C1 segment of cervical spinal cord (tissue), 14 donors: ENCODE data around the gene DCAKD.
A peak's percentile ranks its signal among the peaks of the same experiment; 100 is the strongest.

Experiments
- DNase-seq, 14 donors: peaks; one replicate each; lab custom pipeline; 2025; lab: John Stamatoyannopoulos, UW

The DCAKD gene

DNA sequence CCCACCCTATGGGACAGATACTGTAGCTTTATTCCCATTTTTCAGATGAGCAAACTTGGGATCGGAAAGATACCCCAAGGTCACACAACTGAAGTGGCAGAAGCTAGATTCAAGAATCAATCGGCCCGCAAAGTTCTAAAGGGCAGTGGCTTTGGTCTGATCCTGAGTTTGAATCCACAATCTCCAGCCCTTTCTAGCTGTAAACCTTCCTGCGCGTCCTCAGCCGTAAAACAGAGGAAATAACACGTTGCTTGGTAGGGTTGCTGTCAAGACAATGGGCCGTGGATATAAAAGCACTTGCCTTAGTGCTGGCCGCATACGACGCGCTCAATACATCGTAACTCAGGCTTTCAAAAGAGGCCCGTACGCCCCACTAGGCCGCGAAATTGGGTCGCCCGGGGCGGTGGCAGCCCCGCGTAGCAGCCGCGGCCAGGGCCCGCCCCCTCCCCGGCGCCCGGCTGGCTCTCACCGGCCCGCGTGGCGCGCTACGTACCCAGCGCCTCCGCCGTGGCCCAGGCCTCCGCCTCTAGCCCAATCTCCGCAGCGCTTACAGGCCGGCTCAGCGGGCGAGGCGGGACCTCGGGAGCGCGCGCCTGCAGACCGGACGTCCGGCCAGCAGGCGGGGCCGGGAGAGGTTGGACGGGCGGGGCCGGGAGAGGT lies at the start of gene DCAKD:
DCAKD (minus strand) TSS at position 573 of the 660 bp plus-strand sequence. CDS start 16,747 bp downstream, outside the sequence.
- peak in 13 of 14 donors; percentile 52 to 93 (median 80) for DNase-seq

GRCh38 chr17:45098869-45099616 lies 47.6 kb upstream of the DCAKD start:
- peak in 12 of 14 donors; percentile 34 to 89 (median 76) for DNase-seq

GRCh38 chr17:45098081-45098868 lies 46.8 kb upstream of the DCAKD start:
- no peak for DNase-seq

DNA sequence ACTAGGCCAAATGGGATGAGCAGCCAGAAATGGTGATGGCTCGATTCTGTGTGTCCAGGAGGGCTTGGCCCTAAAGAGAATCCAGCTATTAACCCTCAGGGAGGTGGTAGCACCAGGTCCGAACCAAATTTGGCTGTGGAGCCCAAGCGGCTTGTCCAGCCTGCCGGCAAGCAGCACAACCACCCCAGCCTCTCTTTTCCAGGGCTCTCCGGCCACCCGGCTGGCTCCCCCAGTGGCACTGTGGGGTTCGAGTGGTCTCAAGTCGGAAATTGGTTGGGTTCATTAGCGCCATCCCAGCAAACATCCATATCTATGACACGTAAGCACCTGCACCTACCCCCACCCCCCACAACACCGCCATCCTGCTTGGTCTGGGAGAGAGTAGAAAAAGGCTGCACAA lies 45.5 kb upstream of the DCAKD start:
- no peak for DNase-seq

- no peak for DNase-seq
These were observed 44.7 kb upstream of the DCAKD start for GRCh38 chr17:45096141-45096540.

- DNase-seq: peak in 1 of 14 donors; percentile 54
These were observed 42.1 kb upstream of the DCAKD start for GRCh38 chr17:45093444-45094110.

- peak in 13 of 14 donors; percentile 38 to 98 (median 85) for DNase-seq
These were observed 41.5 kb upstream of the DCAKD start for GRCh38 chr17:45092911-45093430.

GRCh38 chr17:45091778-45092425 lies 40.5 kb upstream of the DCAKD start:
- no peak for DNase-seq

- no peak for DNase-seq
These were observed 39.3 kb upstream of the DCAKD start for GRCh38 chr17:45090711-45091110.

DNA sequence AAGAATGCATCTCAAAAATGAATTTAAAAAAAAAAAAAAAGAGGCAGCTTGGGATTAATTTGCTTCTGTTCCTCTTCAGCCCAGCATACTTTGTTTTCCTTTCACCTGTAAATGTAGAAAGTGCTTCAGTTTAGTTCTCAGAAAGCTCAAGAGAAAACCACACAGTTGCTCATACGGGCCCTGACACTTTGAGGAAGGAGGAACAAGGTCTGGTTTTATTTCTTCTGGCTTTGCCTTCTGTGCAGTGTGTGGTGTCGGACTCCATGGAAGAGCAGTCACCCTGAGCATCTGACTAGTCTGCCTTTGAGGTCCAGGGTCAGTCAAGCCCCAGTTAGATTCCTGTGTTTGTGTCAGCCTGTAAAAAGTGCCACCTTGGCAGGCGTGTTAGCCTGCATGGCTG lies 37.3 kb upstream of the DCAKD start:
- no peak for DNase-seq

DNA sequence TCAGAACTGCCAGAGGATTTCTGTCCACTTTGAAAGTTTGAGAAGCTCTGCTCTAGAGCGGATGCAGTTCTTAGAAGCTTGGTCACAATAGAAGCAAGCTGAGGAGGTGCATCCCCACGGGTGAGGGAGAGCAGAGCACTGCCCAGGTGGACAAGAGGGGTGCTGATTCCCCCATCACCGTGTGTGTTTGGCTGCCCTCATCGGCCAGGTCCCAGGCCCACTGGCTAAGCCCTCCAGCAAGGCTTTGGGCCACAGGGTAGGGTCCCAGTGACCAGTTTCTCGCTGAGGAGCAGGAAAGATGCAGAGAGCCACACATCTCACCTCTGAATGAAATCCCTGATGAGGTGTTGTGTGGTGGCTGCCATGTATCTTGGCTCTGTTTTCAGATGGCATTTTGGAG lies 36.5 kb upstream of the DCAKD start:
- DNase-seq: no peak

- no peak for DNase-seq
These were observed 36.1 kb upstream of the DCAKD start for GRCh38 chr17:45087504-45087975.

GRCh38 chr17:45086865-45087503 lies 35.6 kb upstream of the DCAKD start:
- DNase-seq: no peak

GRCh38 chr17:45086391-45086790 lies 35.0 kb upstream of the DCAKD start:
- DNase-seq: peak in 3 of 14 donors; percentile 34 to 49 (median 34)

DNA sequence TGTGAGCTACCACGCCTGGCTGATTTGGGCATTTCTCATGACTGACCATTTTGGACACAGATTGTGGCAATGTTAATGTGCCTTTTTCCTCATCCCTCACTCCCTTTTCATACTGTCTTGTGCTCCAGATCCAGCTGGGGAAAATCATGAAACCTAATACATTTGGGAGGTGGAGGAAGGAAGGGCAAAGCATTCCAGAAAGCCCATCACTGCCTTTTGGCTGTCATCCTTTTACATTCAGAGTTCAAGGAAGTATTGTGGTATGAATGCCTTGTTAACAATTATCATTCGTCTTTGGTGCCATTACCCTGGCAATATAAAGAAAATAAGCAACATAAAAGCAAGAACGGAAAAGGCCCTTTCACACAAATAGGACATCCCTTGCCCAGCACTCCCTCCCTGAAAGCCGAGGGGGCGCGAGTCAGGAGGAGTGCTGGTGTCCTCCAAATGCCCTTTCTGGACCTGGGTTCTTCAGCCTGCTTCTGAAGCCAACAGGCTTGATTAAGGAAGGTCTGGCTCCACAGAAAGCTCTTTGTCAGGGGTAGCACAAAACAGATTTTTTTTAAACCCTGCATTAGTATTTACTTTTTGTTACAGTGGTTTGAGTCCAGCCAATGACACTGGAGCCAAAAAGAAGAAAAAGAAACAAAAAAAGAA lies 29.7 kb upstream of the DCAKD start:
- peak in 5 of 14 donors; percentile 15 to 43 (median 25) for DNase-seq

- no peak for DNase-seq
These were observed 26.2 kb upstream of the DCAKD start for GRCh38 chr17:45077643-45078042.

GRCh38 chr17:45073414-45074070 lies 22.1 kb upstream of the DCAKD start:
- no peak for DNase-seq

DNA sequence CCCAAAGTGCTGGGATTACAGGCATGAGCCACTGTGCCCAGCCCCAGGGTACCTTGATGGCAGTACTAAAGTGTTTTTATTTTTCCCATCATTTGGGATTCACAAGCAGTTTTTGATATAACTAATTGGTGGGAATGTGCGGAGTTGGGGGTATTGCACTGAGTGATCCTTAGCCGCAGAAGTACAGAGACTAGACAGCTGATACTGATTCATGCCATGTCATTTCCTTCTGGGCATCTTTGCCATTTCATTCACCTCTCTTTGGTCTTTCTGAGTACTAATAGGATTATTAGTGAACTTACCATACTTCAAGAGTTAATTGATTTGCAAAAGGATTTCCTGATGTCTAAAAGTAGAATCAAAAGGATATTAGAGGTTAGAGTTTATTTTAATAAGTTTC lies 19.4 kb upstream of the DCAKD start:
- DNase-seq: no peak

- no peak for DNase-seq
These were observed 18.6 kb upstream of the DCAKD start for GRCh38 chr17:45070001-45070400.
